Activated T-helper 1 cell treated with anti-CD3 and anti-CD28 coated beads, Interleukin-2, amount 50 U/mL, for 16 hours (primary cell): ENCODE measurements around the gene MLX.
A peak's percentile ranks its signal among the peaks of the same experiment; 100 is the strongest.

Experiments
- DNase-seq, 2 donors: peaks; one replicate each; pipeline ENCODE4 v3.0.0-alpha.2; 2020; ENCODE audit warnings: low read depth in 1 of 2, low spot score in 1 of 2

Gene MLX

DNA sequence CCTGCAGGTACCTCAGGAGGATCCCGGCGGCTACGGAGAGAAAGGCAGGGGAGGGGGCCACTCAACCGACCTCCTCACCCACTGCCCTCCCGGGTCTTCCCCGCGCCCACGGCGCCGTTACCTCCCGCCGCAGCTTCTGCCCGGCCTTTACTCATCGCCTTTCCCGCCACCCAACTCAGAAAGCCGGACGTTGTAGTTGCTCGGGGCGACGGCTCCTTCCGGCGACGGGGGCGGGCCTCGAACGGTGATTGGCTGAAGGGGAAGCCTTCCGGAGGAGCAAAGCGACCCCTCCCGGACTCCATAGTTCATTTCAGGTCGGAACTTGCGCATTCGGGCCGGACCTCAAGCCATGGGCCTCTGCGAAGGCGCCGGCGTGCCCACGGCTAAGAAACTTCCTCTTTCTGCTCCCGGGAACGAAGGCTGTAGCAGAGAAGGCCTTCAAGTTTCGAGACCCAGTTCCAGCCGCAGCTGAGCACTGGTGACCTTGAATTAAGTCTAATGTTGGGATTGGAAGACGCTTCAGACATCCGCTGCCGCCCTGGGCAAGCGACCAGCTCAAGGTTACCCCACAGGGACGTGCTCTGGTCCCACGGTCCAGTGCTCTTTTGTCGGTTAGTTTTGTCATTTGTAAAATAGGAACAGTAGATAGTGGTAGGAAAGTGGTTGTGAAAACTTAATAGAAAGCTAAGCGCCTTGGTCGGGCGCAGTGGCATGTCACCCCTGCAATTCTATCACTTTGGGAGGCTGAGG, 10.8 kb downstream of the MLX start, which contains the start of gene PSMC3IP:
Gene PSMC3IP (minus strand): TSS at position 198 of the 750 bp plus-strand sequence. CDS start 43 bp downstream, at position 155.
- DNase-seq, result peak; percentile 83 to 88

DNA sequence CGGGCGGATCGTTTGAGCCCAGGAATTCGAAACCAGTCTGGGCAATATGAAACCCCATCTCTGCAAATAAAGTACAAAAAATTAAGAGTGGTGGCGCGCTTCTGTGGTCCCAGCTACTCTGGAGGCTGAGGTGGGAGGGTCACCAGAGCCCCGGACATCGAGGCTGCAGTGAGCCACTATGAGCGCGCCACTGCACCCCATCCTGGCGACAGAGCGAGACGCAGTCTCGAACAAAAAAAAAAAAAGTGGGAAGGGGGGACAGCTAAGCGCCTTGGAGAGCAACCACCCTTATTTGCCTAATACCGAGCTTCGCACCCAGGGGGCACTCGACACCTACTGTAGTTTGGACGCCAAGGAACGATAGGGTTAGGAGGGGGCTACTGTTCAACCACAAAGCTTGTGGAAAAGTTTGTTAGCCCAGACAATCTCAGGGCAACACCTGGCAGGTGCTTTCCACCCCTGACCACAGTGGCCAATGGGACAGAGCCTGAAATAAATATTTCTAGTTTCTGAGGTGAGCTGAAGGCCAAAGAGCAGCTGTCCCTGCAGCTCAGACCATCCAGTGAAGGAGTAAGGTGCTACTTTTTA, 11.5 kb downstream of the MLX start:
- peak in 1 of 2 donors; percentile 43 for DNase-seq

DNA sequence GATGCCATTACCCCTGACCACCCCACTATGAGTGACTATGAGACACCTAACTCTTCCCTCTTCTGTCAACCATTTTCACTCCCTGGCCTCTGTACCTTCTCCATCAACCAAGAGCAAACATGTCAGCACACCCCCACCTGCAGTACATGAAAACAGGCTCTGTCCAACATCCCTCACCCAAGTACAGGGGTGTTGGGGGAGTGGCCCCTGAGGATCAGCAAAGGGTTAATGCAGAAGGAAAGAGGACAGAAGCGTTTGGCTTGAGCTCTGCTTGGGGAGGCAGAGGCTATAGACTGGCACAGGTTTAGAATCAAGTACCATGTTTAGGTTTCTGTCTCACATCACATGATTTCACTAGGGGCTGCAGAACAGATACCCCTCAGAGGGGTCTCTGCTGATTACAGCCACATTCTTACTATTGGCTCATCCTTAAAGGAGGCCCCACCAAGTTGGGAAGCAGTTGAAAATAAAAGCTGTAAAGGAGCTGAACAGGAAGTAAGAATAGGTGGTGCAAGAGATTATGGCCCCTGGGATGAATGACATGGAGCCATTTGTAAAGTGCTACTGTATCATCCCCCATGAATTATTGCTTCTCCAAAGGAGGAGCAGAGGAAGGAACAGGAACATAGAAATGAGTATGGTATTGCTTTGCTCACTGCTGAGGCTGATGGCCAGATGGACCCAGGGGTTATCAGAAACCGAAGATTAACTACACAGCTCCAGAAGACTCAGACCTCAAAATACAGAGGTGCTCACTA, 13.1 kb downstream of the MLX start:
- no peak for DNase-seq

DNA sequence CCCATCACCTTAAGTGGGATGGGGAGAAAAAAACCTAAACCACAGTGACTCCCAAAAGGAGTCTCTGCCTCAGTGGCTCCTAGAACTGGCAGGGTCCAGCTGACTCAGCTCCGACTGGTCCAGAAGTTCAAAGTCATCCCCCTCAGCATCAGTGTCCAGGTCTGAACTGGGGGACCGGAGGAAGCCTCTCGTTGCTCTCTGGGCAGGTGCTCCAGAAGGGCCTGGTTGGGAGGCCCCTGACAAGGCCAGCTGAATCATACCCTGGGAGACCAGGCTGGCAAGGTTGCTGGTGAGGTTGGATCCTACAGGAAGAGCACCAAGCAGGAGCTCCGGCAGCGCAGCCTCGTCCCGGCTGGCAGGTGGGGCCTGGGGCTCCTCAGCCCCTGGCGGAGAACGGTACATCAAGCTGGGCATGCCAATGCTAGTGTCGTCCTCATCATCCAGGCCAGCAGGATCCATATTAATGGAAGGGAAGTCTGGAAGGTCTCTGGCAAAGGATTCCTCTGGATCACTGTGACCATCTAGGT, 14.9 kb downstream of the MLX start:
- DNase-seq, result no peak

DNA sequence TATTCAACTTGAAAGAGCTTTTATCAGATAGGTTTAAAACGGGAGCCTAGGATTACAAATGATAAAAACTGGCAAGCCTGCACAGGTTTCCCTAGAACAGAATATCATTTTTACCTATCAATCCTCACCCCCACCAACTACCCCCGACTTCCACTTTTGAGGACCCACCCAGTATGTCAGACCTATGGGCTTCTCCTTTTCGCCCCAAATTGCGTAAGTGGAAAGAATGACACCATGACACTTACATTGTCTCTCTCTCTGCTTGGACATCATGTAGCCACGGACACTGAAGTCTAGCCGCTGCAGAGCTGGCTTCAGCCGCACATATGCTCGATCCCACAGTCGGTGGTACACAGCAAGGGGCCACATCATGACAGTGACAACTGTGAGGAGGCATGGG, 18.0 kb downstream of the MLX start:
- DNase-seq, result no peak

DNA sequence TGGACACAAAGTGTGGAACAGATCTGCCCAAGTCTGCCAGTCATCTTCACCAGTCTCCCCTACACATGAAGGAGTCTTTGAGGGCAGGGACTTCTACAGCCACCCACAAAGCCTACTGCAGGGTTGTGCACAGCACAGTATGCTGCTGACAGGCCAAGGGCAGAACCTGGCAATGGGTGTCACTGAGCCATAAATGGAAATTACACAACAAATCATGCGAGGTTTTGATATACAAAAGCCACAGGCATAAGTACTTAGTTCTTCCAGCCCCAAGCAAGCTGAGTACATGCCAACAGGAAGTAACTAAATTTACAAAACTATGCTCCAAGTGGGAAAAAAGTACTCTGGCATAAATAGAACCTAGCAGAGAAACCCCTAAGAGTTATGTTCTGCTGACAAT, 18.5 kb downstream of the MLX start:
- no peak for DNase-seq

DNA sequence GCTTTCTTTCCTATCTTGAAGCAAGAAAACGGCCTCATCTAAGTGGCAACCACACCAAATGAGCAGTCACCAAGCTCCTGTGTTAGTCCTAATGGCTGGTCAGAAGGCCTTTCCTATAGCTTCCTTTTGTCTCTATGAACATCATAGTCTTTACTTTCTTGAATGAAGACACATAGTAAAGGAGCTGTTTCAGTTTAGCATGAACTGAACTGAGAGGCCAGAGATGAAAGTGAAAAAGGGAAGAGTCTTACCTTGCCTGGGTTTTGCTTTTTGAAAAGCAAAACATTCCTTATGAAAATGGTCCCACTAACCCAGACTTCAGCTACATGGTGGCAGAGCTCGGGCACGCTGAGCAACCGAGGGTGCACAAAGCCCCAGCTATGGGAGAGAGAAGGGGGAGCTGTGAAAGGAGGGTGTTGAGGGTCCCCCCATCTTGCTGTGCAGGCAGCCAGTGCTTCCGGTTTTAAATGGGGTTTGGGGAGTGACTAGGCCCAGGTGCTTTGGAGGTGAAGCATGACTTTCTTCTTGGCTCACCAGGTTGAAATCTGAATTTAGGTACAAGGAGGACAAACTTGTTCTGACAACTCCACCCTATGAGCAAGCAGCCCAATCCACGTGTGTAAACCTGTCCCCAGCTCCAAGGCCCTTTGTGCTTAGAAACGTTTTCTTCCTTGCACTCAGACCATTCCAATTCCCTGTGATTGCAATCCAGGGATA, 19.8 kb downstream of the MLX start:
- no peak for DNase-seq

DNA sequence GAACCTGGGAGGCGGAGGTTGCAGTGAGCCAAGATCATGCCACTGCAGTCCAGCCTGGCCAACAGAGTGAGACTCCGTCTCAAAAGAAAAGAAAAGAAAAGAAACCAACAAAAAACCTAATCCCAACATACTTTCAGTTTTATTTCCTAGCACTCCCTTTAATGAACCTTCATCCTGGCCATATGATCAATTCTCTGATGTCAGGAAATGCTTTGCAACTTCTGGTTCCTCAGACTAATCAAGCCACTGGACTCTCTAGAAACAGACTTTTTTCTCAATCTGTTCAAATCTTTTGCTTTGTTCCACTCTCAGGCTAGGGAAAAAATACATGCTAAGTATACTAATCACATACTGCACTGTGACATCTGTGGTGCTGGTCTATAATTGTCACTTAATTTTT, 24.0 kb downstream of the MLX start:
- DNase-seq, result no peak

DNA sequence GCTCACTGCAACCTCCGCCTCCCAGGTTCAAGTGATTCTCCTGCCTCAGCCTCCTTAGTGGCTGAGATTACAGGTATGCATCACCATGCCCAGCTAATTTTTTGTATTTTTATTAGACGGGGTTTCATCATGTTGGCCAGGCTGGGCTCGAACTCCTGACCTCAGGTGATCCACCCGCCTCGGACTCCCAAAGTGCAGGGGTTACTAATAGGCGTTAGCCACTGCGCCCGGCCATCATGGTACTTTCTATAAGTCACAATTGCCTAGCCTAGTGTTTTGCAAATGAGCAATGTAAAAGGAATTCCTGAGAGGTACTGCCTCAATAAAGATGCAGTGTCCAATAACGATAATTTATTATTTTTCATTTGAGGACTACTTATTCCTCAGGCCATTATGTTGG, 24.5 kb downstream of the MLX start:
- DNase-seq, result no peak

DNA sequence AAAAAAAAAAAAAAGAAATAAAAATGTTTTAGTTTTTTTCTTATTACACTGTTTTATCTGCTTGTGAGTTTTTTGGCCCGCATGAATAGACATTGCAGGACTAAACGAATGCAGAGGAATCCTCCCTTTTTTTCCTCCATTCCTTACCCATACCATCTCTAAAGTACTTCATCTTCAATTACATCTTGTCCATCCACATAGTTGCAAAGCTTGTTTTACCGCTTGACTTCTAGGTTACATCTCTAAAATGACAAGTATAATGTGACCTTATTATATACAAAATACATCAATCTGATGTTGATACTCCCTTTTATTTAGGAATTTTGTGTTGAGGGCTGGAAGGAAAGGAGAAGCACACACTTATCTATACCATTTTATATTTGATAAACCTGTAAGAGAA, 29.5 kb downstream of the MLX start:
- no peak for DNase-seq

DNA sequence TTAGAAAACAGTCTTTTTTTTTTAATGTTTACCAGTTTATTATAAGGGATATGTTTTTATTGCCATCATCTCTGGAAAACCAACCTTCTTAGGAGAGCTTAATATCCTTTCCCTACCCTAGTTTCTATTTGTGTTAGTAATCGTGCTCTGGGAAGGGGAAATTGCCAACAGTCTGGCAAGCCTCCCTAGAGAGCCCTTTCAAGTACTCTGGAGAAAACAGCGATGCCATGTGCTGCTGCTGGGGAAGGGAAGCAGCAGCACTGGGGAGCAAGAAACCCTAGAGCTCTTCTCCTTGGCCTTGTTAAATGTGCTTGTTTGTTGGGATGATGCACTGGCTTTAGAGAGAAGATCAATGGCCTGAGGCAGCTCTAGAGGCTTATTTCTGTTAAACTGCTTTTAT, 32.0 kb downstream of the MLX start:
- DNase-seq, result no peak

DNA sequence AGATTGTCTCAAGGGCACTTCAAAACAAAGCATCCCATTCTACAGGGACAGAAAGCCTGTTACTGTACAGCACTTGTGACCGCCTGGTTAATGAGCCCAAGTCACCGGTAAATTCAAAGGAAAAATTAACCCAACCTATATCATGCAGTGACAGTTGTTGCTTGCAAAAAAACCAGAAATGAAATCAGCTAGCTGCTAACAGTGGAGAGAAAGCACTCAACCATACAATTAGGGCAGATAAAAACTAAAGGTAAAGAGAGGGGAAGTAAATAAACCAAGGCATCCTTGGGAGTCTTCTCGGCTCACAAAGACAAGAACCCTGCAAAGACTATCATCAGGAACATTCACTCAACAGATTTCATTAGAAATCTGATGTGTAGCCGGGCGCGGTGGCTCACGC, 36.4 kb downstream of the MLX start:
- no peak for DNase-seq

DNA sequence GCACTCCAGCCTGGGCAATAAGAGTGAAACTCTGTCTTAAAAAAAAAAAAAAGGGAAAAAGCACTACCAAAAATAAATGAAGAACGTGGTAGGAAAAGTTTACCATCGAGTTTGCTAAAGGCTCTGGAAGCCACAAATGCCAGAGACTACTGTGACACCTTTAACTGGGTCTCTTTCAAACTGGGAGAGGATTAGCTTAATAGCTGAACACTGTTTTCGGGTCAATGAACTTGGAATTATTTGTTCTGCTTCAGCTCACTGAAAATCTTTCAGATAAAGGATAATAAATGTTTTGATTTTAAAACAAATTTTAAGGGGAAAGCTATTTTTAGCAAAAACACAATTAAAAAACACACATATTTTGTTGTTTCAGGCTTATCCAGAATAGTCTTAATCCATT, 40.9 kb downstream of the MLX start:
- DNase-seq, result no peak

DNA sequence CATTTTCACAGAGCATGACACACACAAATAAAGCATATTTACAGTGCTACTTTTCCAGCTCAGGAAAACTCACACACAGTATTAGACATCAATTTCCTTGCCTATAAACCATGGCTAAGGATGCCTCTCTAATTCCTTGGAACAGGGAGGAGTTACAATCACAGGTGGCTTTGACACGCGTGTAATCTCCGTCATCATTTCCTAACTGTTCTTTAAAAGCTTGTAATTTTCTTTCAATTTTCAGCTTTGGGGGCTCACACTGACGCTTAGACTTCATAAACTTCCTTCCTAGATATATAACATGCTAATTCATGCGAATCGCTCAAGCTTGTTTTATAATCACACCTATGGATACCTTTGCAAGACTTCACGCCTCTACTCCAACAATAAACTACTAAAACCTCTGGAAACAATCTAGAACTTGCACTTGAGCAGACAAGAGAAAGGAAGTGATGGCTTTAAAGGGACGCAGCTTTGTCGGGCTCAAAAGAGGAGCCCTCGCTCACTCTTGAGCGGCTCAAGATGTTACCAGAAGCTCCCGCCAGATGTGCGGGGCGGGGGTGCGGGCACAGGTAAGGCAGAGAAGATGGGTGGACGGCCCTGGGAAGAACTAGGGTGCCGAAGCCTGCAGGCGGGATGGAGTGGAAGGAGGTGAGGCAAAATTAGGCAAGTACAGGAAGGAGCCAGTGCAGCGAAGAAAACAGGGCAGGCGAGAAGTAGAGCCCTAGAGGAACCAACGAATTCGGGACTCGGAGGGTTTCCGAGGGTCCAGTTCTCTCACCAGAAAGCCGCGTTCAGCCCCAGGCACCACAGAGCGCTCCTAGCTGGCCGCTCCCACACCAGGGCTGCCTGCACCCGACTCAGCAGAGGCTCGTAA, 41.6 kb downstream of the MLX start:
- no peak for DNase-seq

DNA sequence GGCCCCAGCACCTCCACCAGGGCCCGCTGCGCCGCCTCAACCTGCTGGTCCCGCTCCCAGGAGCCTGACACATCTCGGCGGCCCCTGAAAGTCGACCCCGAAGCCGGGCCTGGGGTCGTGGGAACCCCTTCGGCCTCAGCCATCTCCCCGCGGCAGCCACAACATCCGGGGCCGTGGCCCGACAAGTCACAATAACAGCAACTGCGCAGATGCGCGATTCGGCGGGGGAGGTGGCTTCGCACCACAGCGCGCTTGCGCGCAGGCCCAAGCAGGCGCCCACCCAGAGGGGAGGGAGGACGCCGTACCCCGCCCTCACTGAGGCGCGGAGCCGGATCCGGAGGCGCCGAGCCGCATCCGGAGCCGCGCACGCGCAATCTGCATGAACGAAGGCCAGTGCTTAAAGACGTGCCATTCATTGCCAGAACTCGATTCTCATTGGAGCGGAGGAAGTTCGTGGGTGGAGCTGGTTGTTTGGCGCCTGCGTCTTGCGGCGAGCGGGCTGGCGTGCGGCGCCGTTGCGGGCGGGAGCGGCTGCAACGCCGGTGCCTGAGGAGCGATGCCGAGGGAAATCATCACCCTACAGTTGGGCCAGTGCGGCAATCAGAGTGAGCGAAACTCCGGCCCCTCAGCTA, 42.4 kb downstream of the MLX start, which contains the start of the genes RETREG3 and TUBG1:
Gene RETREG3 (minus strand): TSS at position 193 of the 632 bp plus-strand sequence. CDS start 50 bp downstream, at position 143.
Gene TUBG1 (plus strand): TSS at position 502 of the 632 bp plus-strand sequence. CDS start 55 bp downstream, at position 557.
- peak; percentile 98 to 100 for DNase-seq

DNA sequence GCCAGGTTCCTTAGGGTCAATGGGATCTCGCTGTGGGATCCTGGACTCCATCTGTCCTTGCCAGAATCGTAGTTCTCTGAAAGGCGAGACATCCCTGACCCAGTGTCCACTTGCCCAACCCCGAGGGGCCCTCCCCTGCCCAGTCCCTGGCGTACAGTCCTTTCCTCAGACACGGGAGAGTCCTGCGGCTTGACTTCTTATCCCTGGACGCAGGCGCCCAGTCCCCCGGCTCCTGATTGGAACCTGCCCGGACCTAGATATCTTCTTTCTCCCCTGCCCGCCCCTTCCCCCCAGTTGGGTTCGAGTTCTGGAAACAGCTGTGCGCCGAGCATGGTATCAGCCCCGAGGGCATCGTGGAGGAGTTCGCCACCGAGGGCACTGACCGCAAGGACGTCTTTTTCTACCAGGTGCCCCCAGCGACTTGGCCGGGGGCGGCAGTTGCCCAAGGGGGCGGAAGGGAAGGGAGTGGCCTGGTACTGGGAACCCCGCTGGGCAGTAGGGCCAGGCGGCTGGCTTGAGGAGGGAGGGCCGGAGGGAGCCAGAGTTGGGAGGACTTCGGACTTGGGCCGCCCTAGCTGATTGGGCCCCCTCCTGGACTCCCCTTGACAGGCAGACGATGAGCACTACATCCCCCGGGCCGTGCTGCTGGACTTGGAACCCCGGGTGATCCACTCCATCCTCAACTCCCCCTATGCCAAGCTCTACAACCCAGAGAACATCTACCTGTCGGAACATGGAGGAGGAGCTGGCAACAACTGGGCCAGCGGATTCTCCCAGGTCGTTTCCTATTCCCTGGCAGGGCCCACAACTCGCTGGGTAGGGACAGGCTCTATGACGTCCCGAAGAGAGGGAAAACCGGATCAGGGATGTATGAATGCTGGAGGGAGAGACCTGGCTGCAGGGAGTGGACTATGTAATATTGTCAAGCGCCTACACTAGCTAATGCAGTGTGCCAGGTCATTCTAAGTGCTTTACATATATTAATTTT, 43.2 kb downstream of the MLX start:
- peak; percentile 2 to 4 for DNase-seq

DNA sequence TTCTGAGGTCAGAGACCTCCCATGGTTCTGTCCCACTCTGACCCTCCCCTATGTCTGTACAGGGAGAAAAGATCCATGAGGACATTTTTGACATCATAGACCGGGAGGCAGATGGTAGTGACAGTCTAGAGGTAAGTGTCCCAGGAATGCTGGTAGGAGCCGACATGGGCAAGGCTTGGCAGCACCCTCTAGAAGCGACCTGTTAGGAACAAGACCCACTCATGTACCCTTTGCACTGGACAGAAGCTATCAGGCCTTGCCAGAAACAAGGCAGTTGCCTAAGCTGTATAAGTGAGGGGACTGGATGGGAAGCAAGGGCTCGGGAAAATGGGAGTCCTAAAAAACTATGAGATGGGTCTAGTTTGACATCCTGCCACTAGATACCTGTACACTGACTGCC, 45.1 kb downstream of the MLX start:
- no peak for DNase-seq

DNA sequence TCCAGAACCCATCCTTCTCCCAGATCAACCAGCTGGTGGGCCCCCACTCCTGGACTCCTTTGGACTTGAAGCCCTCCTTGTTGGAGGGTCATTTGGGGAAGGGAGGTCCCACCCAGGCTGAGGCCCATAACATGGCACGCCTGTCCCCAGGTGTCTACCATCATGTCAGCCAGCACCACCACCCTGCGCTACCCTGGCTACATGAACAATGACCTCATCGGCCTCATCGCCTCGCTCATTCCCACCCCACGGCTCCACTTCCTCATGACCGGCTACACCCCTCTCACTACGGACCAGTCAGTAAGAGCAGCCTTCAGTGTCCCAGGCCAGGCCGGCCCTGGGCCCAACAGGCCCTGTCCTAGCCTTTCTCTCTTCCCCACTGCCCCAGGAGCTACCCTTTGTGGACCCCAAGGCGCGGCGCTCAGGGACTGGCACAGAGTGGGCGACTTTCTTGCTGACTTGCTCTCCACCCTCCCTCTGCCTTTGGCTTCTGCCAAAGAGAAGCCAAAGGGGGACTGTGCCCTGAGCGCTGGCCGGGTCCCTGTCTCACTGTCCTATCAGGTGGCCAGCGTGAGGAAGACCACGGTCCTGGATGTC, 46.9 kb downstream of the MLX start:
- DNase-seq, result no peak
